HCT116 (cell line): ENCODE results near the gene MFSD6L. TPM values are rescaled to one million over a fixed set of nuclear protein-coding genes. Genes with fewer than 3 reads are reported as not detected.

Experiments used
- ATAC-seq: fragments of 200-7000 bp; cut with Tn5 transposase; 2 replicates; pipeline ENCODE4 v1.9.1; 2020; ENCODE audit warnings: mild to moderate bottlenecking, moderate library complexity
- BruUV-seq: library from RNA; stranded (reverse); fragments of 400-500 nt; replicated peaks from 2 replicates; lab custom pipeline; 2021; lab: Mats Ljungman, UMichigan
- CTCF ChIA-PET: fragments of 300-600 bp; sonication (Branson Sonifier 250); formaldehyde crosslinking; loops from one replicate; lab custom pipeline; 2021; ENCODE audit warnings: antibody characterized with exemption; lab: Charles Lee
- POLR2A ChIA-PET: fragments of 300-600, 350-600 bp; sonication (Branson Sonifier 250); formaldehyde crosslinking; loops from one replicate; lab custom pipeline; 2021; ENCODE audit warnings: antibody characterized with exemption; lab: Charles Lee
- RAD21 ChIA-PET, 2 experiments: fragments of 300-600 bp; sonication (Branson Sonifier 250); formaldehyde crosslinking; loops; one replicate each; lab custom pipeline; 2023; ENCODE audit warnings: low total read pairs in 2 of 2; ENCODE audit not compliant: uncharacterized antibody in 2 of 2, unreplicated experiment in 2 of 2, low non-redundant PET in 1 of 2; lab: Charles Lee
- DNase-seq: peaks from one replicate; pipeline ENCODE4 v3.0.0-alpha.2; 2010; ENCODE audit warnings: low read depth, low spot score
- H2AFZ ChIP-seq: fragments of 200-600 bp; shearing (Covaris generic), sonication (generic); 2 replicates; pipeline ENCODE4 v1.6.1; 2017; ENCODE audit warnings: low read depth, mixed run types, mixed read lengths, antibody characterized with exemption, low read length; ENCODE audit not compliant: poor library complexity, severe bottlenecking
- H3K27ac ChIP-seq: 2 replicates; pipeline ENCODE4 v1.5.1; 2012; ENCODE audit warnings: low read depth, low read length
- H3K27me3 ChIP-seq: fragments of 200-600 bp; sonication (generic); 2 replicates; pipeline ENCODE4 v1.6.1; 2016; ENCODE audit warnings: mixed run types, low read length, mixed read lengths; ENCODE audit not compliant: insufficient read depth
- H3K36me3 ChIP-seq, 2 experiments: fragments of 200-500 bp in 1 of 2; fragments of 200-600 bp in 1 of 2; sonication (Bioruptor generic) in 1 of 2; sonication (generic) in 1 of 2; 2 replicates each; pipeline versions ENCODE4 v1.5.1 to v1.6.1; 2014 to 2016; ENCODE audit warnings: low read length in 2 of 2, inconsistent platforms in 1 of 2, mixed read lengths in 1 of 2, mixed run types in 1 of 2; ENCODE audit not compliant: insufficient read depth in 2 of 2, control insufficient read depth in 1 of 2
- H3K4me1 ChIP-seq, 2 experiments: fragments of 200-600 bp in 1 of 2; sonication (generic) in 1 of 2; 2 replicates each; pipeline versions ENCODE4 v1.5.1 to v1.6.1; 2012 to 2017; ENCODE audit warnings: low read length in 2 of 2, inconsistent platforms in 1 of 2, mild to moderate bottlenecking in 1 of 2, mixed read lengths in 1 of 2, mixed run types in 1 of 2, moderate library complexity in 1 of 2; ENCODE audit not compliant: insufficient read depth in 2 of 2, control insufficient read depth in 1 of 2
- H3K4me2 ChIP-seq: fragments of 200-600 bp; sonication (generic); 2 replicates; pipeline ENCODE4 v1.6.1; 2017; ENCODE audit warnings: mixed run types, low read length, mixed read lengths
- H3K4me3 ChIP-seq, 2 experiments: fragments of 200-600 bp in 1 of 2; sonication (generic) in 1 of 2; replicated peaks in 1 of 2; 2 replicates each; pipeline ENCODE4 v1.5.1; 2011 to 2016; ENCODE audit warnings: low read length in 2 of 2, control low read depth in 1 of 2, low read depth in 1 of 2, mild to moderate bottlenecking in 1 of 2, mixed read lengths in 1 of 2, mixed run types in 1 of 2
- H3K79me2 ChIP-seq: fragments of 200-600 bp; sonication (generic); 2 replicates; pipeline ENCODE4 v1.6.1; 2017; ENCODE audit warnings: mild to moderate bottlenecking, mixed run types, low read length, moderate library complexity, mixed read lengths; ENCODE audit not compliant: insufficient read depth
- H3K9ac ChIP-seq: fragments of 200-600 bp; sonication (generic); 2 replicates; pipeline ENCODE4 v1.6.1; 2016; ENCODE audit warnings: low read length, mixed read lengths
- H3K9me2 ChIP-seq: fragments of 200-600 bp; sonication (generic), shearing (Covaris generic); 2 replicates; pipeline ENCODE4 v1.6.1; 2017; ENCODE audit warnings: mixed run types, mild to moderate bottlenecking, moderate library complexity; ENCODE audit not compliant: insufficient read depth
- H3K9me3 ChIP-seq, 2 experiments: fragments of 200-500 bp in 1 of 2; fragments of 200-600 bp in 1 of 2; sonication (Bioruptor generic) in 1 of 2; sonication (generic) in 1 of 2; 2 replicates each; pipeline ENCODE4 v1.6.1; 2014 to 2017; ENCODE audit warnings: low read length in 2 of 2, mixed read lengths in 2 of 2, inconsistent platforms in 1 of 2, low read depth in 1 of 2, mild to moderate bottlenecking in 1 of 2, mixed run types in 1 of 2, moderate library complexity in 1 of 2; ENCODE audit not compliant: control insufficient read depth in 1 of 2, insufficient read depth in 1 of 2
- H4K20me1 ChIP-seq: fragments of 200-600 bp; sonication (generic), shearing (Covaris generic); 2 replicates; pipeline ENCODE4 v1.6.1; 2017; ENCODE audit warnings: mixed run types, mild to moderate bottlenecking, moderate library complexity; ENCODE audit not compliant: insufficient read depth
- ELF1 ChIP-seq: IDR thresholded peaks from 2 replicates; pipeline ENCODE4 v1.6.1; 2012; ENCODE audit warnings: low read depth, borderline replicate concordance
- FOSL1 ChIP-seq: IDR thresholded peaks from 2 replicates; pipeline ENCODE4 v1.6.1; 2012; ENCODE audit warnings: low read depth
- JUND ChIP-seq: IDR thresholded peaks from 2 replicates; pipeline ENCODE4 v1.6.1; 2012
- POLR2A ChIP-seq: IDR thresholded peaks from 2 replicates; pipeline ENCODE4 v1.7.0; 2011; ENCODE audit warnings: borderline replicate concordance; ENCODE audit not compliant: insufficient read depth, insufficient read length; ENCODE audit errors: extremely low read depth
- POLR2AphosphoS5 ChIP-seq: IDR thresholded peaks from 2 replicates; pipeline ENCODE4 v1.6.1; 2011; ENCODE audit warnings: mild to moderate bottlenecking, low read depth, low read length, moderate library complexity
- RAD21 ChIP-seq: IDR thresholded peaks from 2 replicates; pipeline ENCODE4 v1.6.1; 2012; ENCODE audit warnings: low read depth, mild to moderate bottlenecking
- SP1 ChIP-seq: IDR thresholded peaks from 2 replicates; pipeline ENCODE4 v1.6.1; 2012; ENCODE audit warnings: low read depth
- SRF ChIP-seq: IDR thresholded peaks from 2 replicates; pipeline ENCODE4 v1.6.1; 2012; ENCODE audit warnings: low read depth
- TCF7L2 ChIP-seq: IDR thresholded peaks from 2 replicates; pipeline ENCODE4 v1.7.0; 2011; ENCODE audit warnings: borderline replicate concordance, inconsistent platforms; ENCODE audit not compliant: insufficient read depth, insufficient read length; ENCODE audit errors: extremely low read depth
- ZFX ChIP-seq: fragments of 450-650 bp; IDR thresholded peaks from 2 replicates; pipeline ENCODE4 v1.6.1; 2017
- ZNF274 ChIP-seq: fragments of 200-500 bp; sonication (Bioruptor generic); IDR thresholded peaks from 2 replicates; pipeline ENCODE4 v1.6.1; 2014; ENCODE audit warnings: mild to moderate bottlenecking, low read depth, low read length, inconsistent platforms
- intact Hi-C: fragments of 100-400 bp; cut with micrococcal nuclease; formaldehyde crosslinking; loops from 2 replicates; pipeline ENCODE4 v1.10.0; 2022
- total RNA-seq: library from RNA; stranded (reverse); gene quantifications from one replicate; pipeline ENCODE4 v1.2.1, GENCODE V29; 2021; ENCODE audit not compliant: unreplicated experiment
- TF ChIP-seq, protein P1 (sequence below): IDR thresholded peaks from 2 replicates; pipeline ENCODE4 v1.6.1; 2012
- TF ChIP-seq, protein P2 (sequence below): IDR thresholded peaks from 2 replicates; pipeline ENCODE4 v1.6.1; 2011; ENCODE audit warnings: mild to moderate bottlenecking, low read length, moderate library complexity; ENCODE audit not compliant: insufficient replicate concordance; ENCODE audit errors: extremely low read depth
- TF ChIP-seq, protein P3 (sequence below): IDR thresholded peaks from 2 replicates; pipeline ENCODE4 v1.6.1; 2012; ENCODE audit warnings: low read depth

Gene MFSD6L
- total RNA-seq, 1 experiment from 2014 or later: not detected

DNA sequence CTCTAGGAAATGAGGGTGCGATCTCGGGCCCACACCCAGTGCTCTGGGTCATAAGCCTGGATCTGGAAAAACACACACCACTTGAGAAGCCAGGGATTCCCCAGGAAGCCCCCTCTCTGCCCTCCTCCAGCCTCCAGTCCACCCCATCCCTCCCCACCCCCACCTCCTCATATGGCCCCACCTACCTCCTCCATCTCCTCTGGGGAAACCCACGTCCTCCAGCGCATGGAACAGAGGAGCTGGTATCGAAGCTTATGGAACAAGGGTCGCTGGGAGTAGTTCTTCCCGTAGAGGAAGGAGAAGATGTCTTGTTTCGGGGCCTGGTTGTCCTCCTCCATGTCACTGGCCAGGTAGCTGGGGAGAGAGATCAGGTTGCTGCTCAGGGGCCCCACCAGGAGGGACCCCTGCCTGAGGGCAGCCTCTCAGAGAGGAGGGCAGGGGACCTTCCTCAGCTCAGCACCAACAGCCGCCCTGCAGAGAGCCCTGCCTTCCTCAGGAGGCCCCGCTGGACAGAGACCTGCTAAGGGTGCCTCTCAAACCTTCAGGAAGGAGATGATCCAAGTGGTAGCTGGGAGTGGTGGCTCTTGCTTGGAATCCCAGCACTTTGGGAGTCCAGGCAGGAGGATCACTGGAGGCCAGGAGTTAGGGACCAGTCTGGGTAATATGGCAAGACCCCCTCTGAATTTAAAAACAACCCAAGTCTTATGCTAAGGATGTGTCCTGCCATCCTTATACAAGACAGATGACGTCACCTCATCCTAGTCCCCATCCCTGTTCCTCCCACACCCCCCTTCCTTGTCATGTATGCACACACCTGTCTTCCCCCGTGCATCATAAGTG, 45.8 kb downstream of the MFSD6L start:
- no peaks in the 10 kb centered on the region for H3K36me3 ChIP-seq
- ChIA-PET CTCF (interaction anchor here (1.0 kb wide), 1 partner anchor 32 kb away, joined by 3 read pairs; no protein-coding TSS in a partner anchor), RAD21 (interaction anchor here in 1 of 2 experiments (0.8 kb wide), 1 partner anchor 32 kb away, joined by 3 read pairs; no protein-coding TSS in a partner anchor), POLR2A (no interaction called here)
- H3K9me3 ChIP-seq: no peaks in the 10 kb centered on the region
- H3K4me2 ChIP-seq: no peak overlapping the region
- DNase-seq (no peak), ATAC-seq (0 out of 2 replicates have a peak, but pooled peaks have one; percentile 14)
- no TSS peak for BruUV-seq
- no peak overlapping the region for H3K27ac ChIP-seq
- H3K4me1 ChIP-seq: no peaks in the 10 kb centered on the region
- H4K20me1 ChIP-seq: no peaks in the 10 kb centered on the region
- H2AFZ ChIP-seq: no peak overlapping the region
- H3K27me3 ChIP-seq: no peaks in the 10 kb centered on the region
- intact Hi-C loops: loop anchor here (5.0 kb wide), 1 partner anchor 769 kb away; no protein-coding TSS in a partner anchor
- no peaks in the 10 kb centered on the region for H3K79me2 ChIP-seq
- TF ChIP-seq ZFX: no peak
- H3K9me2 ChIP-seq: no peaks in the 10 kb centered on the region
- H3K9ac ChIP-seq: no peak overlapping the region
- H3K4me3 ChIP-seq: no peak overlapping the region

DNA sequence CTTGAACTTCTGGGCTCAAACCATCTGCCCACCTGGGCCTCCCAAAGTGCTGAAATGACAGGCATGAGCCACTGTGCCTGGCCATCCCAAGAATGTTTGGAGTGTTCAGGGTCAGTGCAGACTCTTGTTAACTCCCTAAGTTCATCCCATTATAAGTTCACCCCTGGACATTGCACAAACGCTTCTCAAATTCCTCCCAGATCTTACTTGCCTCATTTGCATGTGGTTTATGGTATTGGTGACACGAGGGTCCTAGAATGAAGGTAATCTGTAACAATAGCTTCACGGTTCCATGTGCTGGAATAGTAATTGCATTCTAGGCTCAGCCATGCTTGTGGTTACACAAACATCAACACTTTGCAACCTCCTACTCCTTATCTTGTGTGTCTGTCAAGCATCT, 49.5 kb downstream of the MFSD6L start:
- Histone ChIP-seq H3K27me3 (no peaks in the 10 kb centered on the region), H3K9ac (no peak overlapping the region), H3K9me2 (no peaks in the 10 kb centered on the region), H3K4me1 (peaks cover 0 to 12% of the 10 kb centered on the region in 2 experiments; a peak in 2 of 4 replicates), H3K36me3 (no peaks in the 10 kb centered on the region), H3K9me3 (no peaks in the 10 kb centered on the region), H3K27ac (no peak overlapping the region), H3K4me3 (no peak overlapping the region), H3K79me2 (no peaks in the 10 kb centered on the region), H4K20me1 (no peaks in the 10 kb centered on the region), H3K4me2 (no peak overlapping the region)
- RAD21 ChIA-PET: no interaction called here
- BruUV-seq: no TSS peak
- no peak for ATAC-seq
- TF ChIP-seq SRF (no peak), POLR2A (no peak), ZFX (no peak), RAD21 (no peak), POLR2AphosphoS5 (no peak), FOSL1 (no peak), JUND (no peak), SP1 (no peak), ELF1 (no peak), TCF7L2 (no peak), ZNF274 (no peak)
- TF ChIP-seq, protein P1, sequence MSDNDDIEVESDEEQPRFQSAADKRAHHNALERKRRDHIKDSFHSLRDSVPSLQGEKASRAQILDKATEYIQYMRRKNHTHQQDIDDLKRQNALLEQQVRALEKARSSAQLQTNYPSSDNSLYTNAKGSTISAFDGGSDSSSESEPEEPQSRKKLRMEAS: no peak
- TF ChIP-seq, protein P2, sequence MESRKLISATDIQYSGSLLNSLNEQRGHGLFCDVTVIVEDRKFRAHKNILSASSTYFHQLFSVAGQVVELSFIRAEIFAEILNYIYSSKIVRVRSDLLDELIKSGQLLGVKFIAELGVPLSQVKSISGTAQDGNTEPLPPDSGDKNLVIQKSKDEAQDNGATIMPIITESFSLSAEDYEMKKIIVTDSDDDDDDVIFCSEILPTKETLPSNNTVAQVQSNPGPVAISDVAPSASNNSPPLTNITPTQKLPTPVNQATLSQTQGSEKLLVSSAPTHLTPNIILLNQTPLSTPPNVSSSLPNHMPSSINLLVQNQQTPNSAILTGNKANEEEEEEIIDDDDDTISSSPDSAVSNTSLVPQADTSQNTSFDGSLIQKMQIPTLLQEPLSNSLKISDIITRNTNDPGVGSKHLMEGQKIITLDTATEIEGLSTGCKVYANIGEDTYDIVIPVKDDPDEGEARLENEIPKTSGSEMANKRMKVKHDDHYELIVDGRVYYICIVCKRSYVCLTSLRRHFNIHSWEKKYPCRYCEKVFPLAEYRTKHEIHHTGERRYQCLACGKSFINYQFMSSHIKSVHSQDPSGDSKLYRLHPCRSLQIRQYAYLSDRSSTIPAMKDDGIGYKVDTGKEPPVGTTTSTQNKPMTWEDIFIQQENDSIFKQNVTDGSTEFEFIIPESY: no peak
- TF ChIP-seq, protein P3, sequence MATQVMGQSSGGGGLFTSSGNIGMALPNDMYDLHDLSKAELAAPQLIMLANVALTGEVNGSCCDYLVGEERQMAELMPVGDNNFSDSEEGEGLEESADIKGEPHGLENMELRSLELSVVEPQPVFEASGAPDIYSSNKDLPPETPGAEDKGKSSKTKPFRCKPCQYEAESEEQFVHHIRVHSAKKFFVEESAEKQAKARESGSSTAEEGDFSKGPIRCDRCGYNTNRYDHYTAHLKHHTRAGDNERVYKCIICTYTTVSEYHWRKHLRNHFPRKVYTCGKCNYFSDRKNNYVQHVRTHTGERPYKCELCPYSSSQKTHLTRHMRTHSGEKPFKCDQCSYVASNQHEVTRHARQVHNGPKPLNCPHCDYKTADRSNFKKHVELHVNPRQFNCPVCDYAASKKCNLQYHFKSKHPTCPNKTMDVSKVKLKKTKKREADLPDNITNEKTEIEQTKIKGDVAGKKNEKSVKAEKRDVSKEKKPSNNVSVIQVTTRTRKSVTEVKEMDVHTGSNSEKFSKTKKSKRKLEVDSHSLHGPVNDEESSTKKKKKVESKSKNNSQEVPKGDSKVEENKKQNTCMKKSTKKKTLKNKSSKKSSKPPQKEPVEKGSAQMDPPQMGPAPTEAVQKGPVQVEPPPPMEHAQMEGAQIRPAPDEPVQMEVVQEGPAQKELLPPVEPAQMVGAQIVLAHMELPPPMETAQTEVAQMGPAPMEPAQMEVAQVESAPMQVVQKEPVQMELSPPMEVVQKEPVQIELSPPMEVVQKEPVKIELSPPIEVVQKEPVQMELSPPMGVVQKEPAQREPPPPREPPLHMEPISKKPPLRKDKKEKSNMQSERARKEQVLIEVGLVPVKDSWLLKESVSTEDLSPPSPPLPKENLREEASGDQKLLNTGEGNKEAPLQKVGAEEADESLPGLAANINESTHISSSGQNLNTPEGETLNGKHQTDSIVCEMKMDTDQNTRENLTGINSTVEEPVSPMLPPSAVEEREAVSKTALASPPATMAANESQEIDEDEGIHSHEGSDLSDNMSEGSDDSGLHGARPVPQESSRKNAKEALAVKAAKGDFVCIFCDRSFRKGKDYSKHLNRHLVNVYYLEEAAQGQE: no peak
- TF ChIP-seq, all 23 proteins: peak for 0
- intact Hi-C loops: loop anchor here (5.0 kb wide), 2 partner anchors 687 to 773 kb away; no protein-coding TSS in a partner anchor
- ChIA-PET POLR2A (no interaction called here), CTCF (no interaction called here)
- H2AFZ ChIP-seq: no peak overlapping the region
- DNase-seq: no peak
